ENCODE results near the gene ELAPOR1. TPM values are rescaled to one million over a fixed set of nuclear protein-coding genes. Genes with fewer than 3 reads are reported as not detected.

ELAPOR1 gene
- total and polyA plus RNA-seq, 2 donors (not counting 3 experiments of a cell fraction or from before 2014, with no cell fraction given), result 1.0 to 1.1 TPM

DNA sequence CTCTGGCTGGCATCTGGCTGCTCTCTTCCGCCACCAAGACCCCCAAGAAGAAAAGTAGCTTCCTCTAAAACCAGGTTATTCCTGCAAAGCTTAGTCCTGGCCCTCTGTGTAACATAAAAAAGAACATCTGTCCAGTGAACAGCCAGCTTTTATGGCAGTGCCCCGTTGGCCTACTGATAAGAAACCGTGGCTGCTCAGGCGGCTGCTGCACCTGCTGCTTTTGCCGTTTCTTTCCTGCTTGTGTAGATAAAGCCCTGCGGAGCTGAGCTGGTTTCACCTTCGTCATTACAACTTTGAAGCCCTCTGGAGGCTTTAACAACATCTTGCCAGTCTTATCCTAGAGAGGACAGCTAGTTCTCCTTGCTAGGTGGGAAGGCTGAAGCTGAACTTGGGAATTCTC is 20.5 kb downstream of the ELAPOR1 start:
- no peaks in the 10 kb centered on the region for H3K4me1 ChIP-seq (ENCODE audit: control insufficient read depth, extremely low read depth, insufficient read depth, low read length)
- peaks cover 0 to 3% of the 10 kb centered on the region in 2 experiments for H3K27me3 ChIP-seq (ENCODE audit: control insufficient read depth in 2 of 2, insufficient read depth in 2 of 2, low read length in 2 of 2)
- no peaks in the 10 kb centered on the region for H3K79me2 ChIP-seq (ENCODE audit: control insufficient read depth, insufficient read depth, low read length)
- no peaks in the 10 kb centered on the region for H3K9me3 ChIP-seq (replicated peaks; ENCODE audit: control insufficient read depth, insufficient read depth, low read length)
- no peak overlapping the region for H2AFZ ChIP-seq (ENCODE audit: low read depth, low read length)
- BruUV-seq (replicated peaks), result no TSS peak
- FAIRE-seq (no peak), DNase-seq (ENCODE audit: low read depth, low spot score) (no peak)
- ChIA-PET CTCF (interaction anchor here (1.3 to 3.8 kb wide), 2 partner anchors 22 to 129 kb away, joined by 3 to 12 read pairs; a partner anchor contains a TSS), POLR2A (interaction anchor here (0.5 kb wide), 1 partner anchor 206 kb away, joined by 4 read pairs; no protein-coding TSS in a partner anchor)
- dilution Hi-C loops (cut with MboI; ENCODE audit: extremely low pct_ligation_motif_present, low sequenced_read_pairs), result no loop called here
- H3K9ac ChIP-seq (replicated peaks; ENCODE audit: extremely low read depth, insufficient read depth, low read length), result no peak overlapping the region
- intact Hi-C loops (cut with micrococcal nuclease), result no loop called here
- H4K20me1 ChIP-seq (replicated peaks; ENCODE audit: control insufficient read depth, extremely low read depth, insufficient read depth, low read length), result no peaks in the 10 kb centered on the region
- H3K27ac ChIP-seq (ENCODE audit: insufficient read depth, low read depth, low read length), result no peak overlapping the region
- H3K36me3 ChIP-seq (ENCODE audit: control insufficient read depth in 2 of 2, extremely low read depth in 1 of 2, insufficient read depth in 2 of 2, low read length in 2 of 2), result no peaks in the 10 kb centered on the region
- H3K4me3 ChIP-seq (replicated peaks in 1 of 3; ENCODE audit: insufficient read depth in 1 of 3, low read depth in 1 of 3, low read length in 3 of 3), result no peak overlapping the region
- H3K9me1 ChIP-seq (replicated peaks; ENCODE audit: control insufficient read depth, extremely low read depth, insufficient read depth, low read length), result no peaks in the 10 kb centered on the region
- no peak overlapping the region for H3K4me2 ChIP-seq (ENCODE audit: insufficient read depth, low read length)
- TF ChIP-seq POLR2A (IDR thresholded peaks at IDR 0.05; ENCODE audit: low read depth, low read length) (no peak), EZH2 (IDR thresholded peaks at IDR 0.05; ENCODE audit: borderline replicate concordance, low read depth, low read length, severe bottlenecking) (no peak), MYC (IDR thresholded peaks at IDR 0.05; ENCODE audit: low read depth, low read length) (no peak), FOS (IDR thresholded peaks at IDR 0.05; ENCODE audit: borderline replicate concordance, insufficient read depth, low read length) (no peak), JUN (IDR thresholded peaks at IDR 0.05; ENCODE audit: borderline replicate concordance, insufficient read depth, insufficient read length, low read depth) (no peak), GATA2 (IDR thresholded peaks at IDR 0.05; ENCODE audit: insufficient read depth, insufficient read length, low read depth, low read length) (no peak), POLR2AphosphoS5 (IDR thresholded peaks at IDR 0.05; ENCODE audit: insufficient read depth, low read depth, low read length) (no peak)
- TF ChIP-seq, protein P1, sequence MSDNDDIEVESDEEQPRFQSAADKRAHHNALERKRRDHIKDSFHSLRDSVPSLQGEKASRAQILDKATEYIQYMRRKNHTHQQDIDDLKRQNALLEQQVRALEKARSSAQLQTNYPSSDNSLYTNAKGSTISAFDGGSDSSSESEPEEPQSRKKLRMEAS (IDR thresholded peaks at IDR 0.05; ENCODE audit: insufficient read depth, insufficient read length), result no peak
- TF ChIP-seq, protein P2, sequence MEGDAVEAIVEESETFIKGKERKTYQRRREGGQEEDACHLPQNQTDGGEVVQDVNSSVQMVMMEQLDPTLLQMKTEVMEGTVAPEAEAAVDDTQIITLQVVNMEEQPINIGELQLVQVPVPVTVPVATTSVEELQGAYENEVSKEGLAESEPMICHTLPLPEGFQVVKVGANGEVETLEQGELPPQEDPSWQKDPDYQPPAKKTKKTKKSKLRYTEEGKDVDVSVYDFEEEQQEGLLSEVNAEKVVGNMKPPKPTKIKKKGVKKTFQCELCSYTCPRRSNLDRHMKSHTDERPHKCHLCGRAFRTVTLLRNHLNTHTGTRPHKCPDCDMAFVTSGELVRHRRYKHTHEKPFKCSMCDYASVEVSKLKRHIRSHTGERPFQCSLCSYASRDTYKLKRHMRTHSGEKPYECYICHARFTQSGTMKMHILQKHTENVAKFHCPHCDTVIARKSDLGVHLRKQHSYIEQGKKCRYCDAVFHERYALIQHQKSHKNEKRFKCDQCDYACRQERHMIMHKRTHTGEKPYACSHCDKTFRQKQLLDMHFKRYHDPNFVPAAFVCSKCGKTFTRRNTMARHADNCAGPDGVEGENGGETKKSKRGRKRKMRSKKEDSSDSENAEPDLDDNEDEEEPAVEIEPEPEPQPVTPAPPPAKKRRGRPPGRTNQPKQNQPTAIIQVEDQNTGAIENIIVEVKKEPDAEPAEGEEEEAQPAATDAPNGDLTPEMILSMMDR (IDR thresholded peaks at IDR 0.05; ENCODE audit: extremely low read depth in 1 of 2, insufficient read depth in 1 of 2, low read depth in 1 of 2, low read length in 2 of 2), result no peak
